ENCODE data around the gene MS4A1.
"Not testable (repeated sequence)": the region's sequence is repeated elsewhere in the genome, so short reads cannot be mapped to it uniquely, and the experiment has no call there.

Gene MS4A1

GRCh38 chr11:60498853-60499252 lies 43.2 kb downstream of the MS4A1 start:
- intact Hi-C loops (cut with DNase I), result no loop called here
- DNase-seq, result peak in 5 of 42 donors; percentile 9 to 44 (median 16)

GRCh38 chr11:60500276-60500910 lies 44.7 kb downstream of the MS4A1 start:
- intact Hi-C loops (cut with DNase I), result no loop called here
- DNase-seq, result no peak

- intact Hi-C loops (cut with DNase I), result no loop called here
- no peak for DNase-seq
These were observed 46.7 kb downstream of the MS4A1 start for GRCh38 chr11:60502221-60502775.

- intact Hi-C loops (cut with DNase I), result no loop called here
- no peak for DNase-seq
These were observed 48.7 kb downstream of the MS4A1 start for GRCh38 chr11:60504219-60504905.

GRCh38 chr11:60509609-60510008 lies 54.0 kb downstream of the MS4A1 start:
- DNase-seq; intact Hi-C loops (cut with DNase I): not testable (repeated sequence)

- DNase-seq; intact Hi-C loops (cut with DNase I): not testable (repeated sequence)
These were observed 54.6 kb downstream of the MS4A1 start for GRCh38 chr11:60510209-60510608.

GRCh38 chr11:60511393-60511792 lies 55.7 kb downstream of the MS4A1 start:
- intact Hi-C loops (cut with DNase I), result no loop called here

GRCh38 chr11:60512651-60513225 lies 57.1 kb downstream of the MS4A1 start:
- intact Hi-C loops (cut with DNase I), result no loop called here
- DNase-seq, result no peak

More at GRCh38 chr11:60511393-60511792, 55.7 kb downstream of the MS4A1 start:
- no peak for DNase-seq

GRCh38 chr11:60513496-60514460 lies 58.1 kb downstream of the MS4A1 start:
- intact Hi-C loops (cut with DNase I), result no loop called here
- no peak for DNase-seq

GRCh38 chr11:60515144-60515855 lies 59.7 kb downstream of the MS4A1 start, which contains the start of gene MS4A13:
Gene MS4A13, plus strand, starts transcription at chr11:60515392. Its CDS starts 2,692 bp downstream, at chr11:60518084.
- intact Hi-C loops (cut with DNase I), result no loop called here
- no peak for DNase-seq

All from head of caudate nucleus (tissue), 42 donors.